GM12878 (cell line): Measurements from ENCODE around the gene ARHGAP26.

Source experiments
- CBX3 ChIP-seq: fragments of 200-600 bp; sonication (generic); IDR thresholded peaks from 2 replicates; pipeline ENCODE4 v1.6.1; 2016; ENCODE audit warnings: low read depth, borderline replicate concordance
- CTCF ChIP-seq, 3 experiments: IDR thresholded peaks in 2 of 3; conservative IDR thresholded peaks in 1 of 3; 2 replicates each; pipeline ENCODE4 v1.5.1; 2011; ENCODE audit warnings: low read depth in 3 of 3, low read length in 3 of 3, mild to moderate bottlenecking in 3 of 3, control low read depth in 2 of 3, moderate library complexity in 2 of 3, inconsistent platforms in 1 of 3, mixed read lengths in 1 of 3; ENCODE audit not compliant: control insufficient read depth in 2 of 3, insufficient read depth in 1 of 3; ENCODE audit errors: extremely low read depth in 1 of 3
- NKRF ChIP-seq: fragments of 450-650 bp; conservative IDR thresholded peaks from 2 replicates; pipeline ENCODE4 v1.6.1; 2017; ENCODE audit warnings: mild to moderate bottlenecking, moderate library complexity
- RAD21 ChIP-seq: IDR thresholded peaks from 2 replicates; pipeline ENCODE4 v1.6.1; 2011; ENCODE audit warnings: mild to moderate bottlenecking, low read depth, low read length, moderate library complexity; ENCODE audit not compliant: insufficient read depth
- ZNF274 ChIP-seq: IDR thresholded peaks from one replicate; pipeline ENCODE4 v1.8.0; 2011; ENCODE audit not compliant: insufficient read length, insufficient read depth

GRCh38 chr5:143226361-143226760 is 456.2 kb downstream of the ARHGAP26 start:
- TF ChIP-seq CTCF (IDR thresholded peaks at IDR 0.05 in 2 of 3, conservative IDR thresholded peaks at IDR 0.05 in 1 of 3; ENCODE audit: control insufficient read depth in 2 of 3, extremely low read depth in 1 of 3, insufficient read depth in 1 of 3, low read depth in 3 of 3, low read length in 3 of 3) (no peak), CBX3 (no peak), ZNF274 (no peak), RAD21 (no peak), NKRF (no peak)
